ENCODE data around the gene ZNF362. TPM values are rescaled to one million over a fixed set of nuclear protein-coding genes. Genes with fewer than 3 reads are reported as not detected.

Gene ZNF362
- total RNA-seq, 1 experiment from 2014 or later: 11.1 TPM

- Histone ChIP-seq H2AFZ (ENCODE audit: low read depth, low read length, poor library complexity, severe bottlenecking) (peak overlapping the region; percentile 44), H3K79me2 (ENCODE audit: insufficient read depth, low read length) (0 out of 2 replicates have a peak, but pooled peaks cover 4% of the 10 kb centered on the region), H3K9ac (ENCODE audit: low read length) (peak overlapping the region; percentile 69), H3K4me3 (replicated peaks in 1 of 2; ENCODE audit: low read depth in 1 of 2, low read length in 2 of 2) (peak overlapping the region; percentile 49 to 65), H3K9me2 (ENCODE audit: insufficient read depth) (no peaks in the 10 kb centered on the region), H3K4me2 (ENCODE audit: low read length) (peak overlapping the region; percentile 94), H3K27ac (ENCODE audit: low read depth, low read length) (peak overlapping the region; percentile 95), H3K4me1 (ENCODE audit: control insufficient read depth in 1 of 2, insufficient read depth in 2 of 2, low read length in 2 of 2) (peaks cover 10 to 20% of the 10 kb centered on the region in 2 experiments), H3K9me3 (ENCODE audit: control insufficient read depth in 1 of 2, insufficient read depth in 1 of 2, low read depth in 1 of 2, low read length in 2 of 2) (no peaks in the 10 kb centered on the region), H3K27me3 (ENCODE audit: insufficient read depth, low read length) (no peaks in the 10 kb centered on the region), H3K36me3 (ENCODE audit: control insufficient read depth in 1 of 2, insufficient read depth in 2 of 2, low read length in 2 of 2) (no peaks in the 10 kb centered on the region), H4K20me1 (ENCODE audit: insufficient read depth) (no peaks in the 10 kb centered on the region)
- peak; percentile 83 for DNase-seq (ENCODE audit: low read depth, low spot score)
- TF ChIP-seq YY1 (IDR thresholded peaks at IDR 0.05; ENCODE audit: extremely low read depth, insufficient replicate concordance, low read depth, low read length) (peak; percentile 11), POLR2A (IDR thresholded peaks at IDR 0.05; ENCODE audit: borderline replicate concordance, extremely low read depth, insufficient read depth, insufficient read length) (peak; percentile 83), CTCF (IDR thresholded peaks at IDR 0.05 in 2 of 3, conservative IDR thresholded peaks at IDR 0.05 in 1 of 3; ENCODE audit: borderline replicate concordance in 1 of 3, insufficient read depth in 1 of 3, low read depth in 2 of 3, low read length in 2 of 3) (no peak), POLR2AphosphoS5 (IDR thresholded peaks at IDR 0.05; ENCODE audit: low read depth, low read length) (peak; percentile 96), ELF1 (IDR thresholded peaks at IDR 0.05; ENCODE audit: borderline replicate concordance, low read depth) (no peak), ZFX (IDR thresholded peaks at IDR 0.05) (peak; percentile 95), RAD21 (IDR thresholded peaks at IDR 0.05; ENCODE audit: low read depth) (no peak)
- ChIA-PET POLR2A (interaction anchor here (0.6 to 1.0 kb wide), 3 partner anchors 9 to 216 kb away, joined by 3 to 4 read pairs (median 3); no protein-coding TSS in a partner anchor), RAD21 (ENCODE audit: low non-redundant PET in 1 of 2, low total read pairs in 2 of 2, uncharacterized antibody in 2 of 2, unreplicated experiment in 2 of 2) (interaction anchor here in 1 of 2 experiments (0.8 kb wide), 1 partner anchor 37 kb away, joined by 4 read pairs; no protein-coding TSS in a partner anchor), CTCF (interaction anchor here (1.4 kb wide), 1 partner anchor 39 kb away, joined by 5 read pairs; no protein-coding TSS in a partner anchor)
- no TSS peak for BruUV-seq (replicated peaks)
- intact Hi-C loops (cut with micrococcal nuclease): no loop called here
- peak; percentile 93 for ATAC-seq
These were observed 708 bp upstream of the ZNF362 start for GRCh38 chr1:33255347-33256220.

Measured in HCT116 (cell line).